PFSK-1 (cell line): ENCODE measurements around the gene ACKR3.

Experiments used
- FOXP2 ChIP-seq: optimal IDR thresholded peaks from 2 replicates; pipeline ENCODE3; 2011; ENCODE audit warnings: borderline replicate concordance, control low read depth, inconsistent platforms; ENCODE audit not compliant: insufficient read depth; ENCODE audit errors: extremely low read length, extremely low read depth
- POLR2AphosphoS5 ChIP-seq: IDR thresholded peaks from 2 replicates; pipeline ENCODE4 v1.6.1; 2012; ENCODE audit warnings: low read depth, mild to moderate bottlenecking, control low read depth, low read length, moderate library complexity
- SIN3A ChIP-seq: IDR thresholded peaks from 2 replicates; pipeline ENCODE4 v1.6.1; 2012; ENCODE audit warnings: mild to moderate bottlenecking, low read length, moderate library complexity, borderline replicate concordance; ENCODE audit not compliant: insufficient read depth
- TAF1 ChIP-seq: IDR thresholded peaks from 2 replicates; pipeline ENCODE4 v1.6.1; 2012; ENCODE audit warnings: low read length, control low read depth, borderline replicate concordance; ENCODE audit not compliant: insufficient read depth
- TF ChIP-seq, protein P1 (sequence below), 2 experiments: IDR thresholded peaks; 2 replicates each; pipeline versions ENCODE4 v1.6.1 to v1.8.0; 2011 to 2012; ENCODE audit warnings: low read depth in 2 of 2, low read length in 2 of 2, control low read depth in 1 of 2, inconsistent platforms in 1 of 2, mild to moderate bottlenecking in 1 of 2, moderate library complexity in 1 of 2; ENCODE audit not compliant: insufficient read depth in 1 of 2

ACKR3 gene

DNA sequence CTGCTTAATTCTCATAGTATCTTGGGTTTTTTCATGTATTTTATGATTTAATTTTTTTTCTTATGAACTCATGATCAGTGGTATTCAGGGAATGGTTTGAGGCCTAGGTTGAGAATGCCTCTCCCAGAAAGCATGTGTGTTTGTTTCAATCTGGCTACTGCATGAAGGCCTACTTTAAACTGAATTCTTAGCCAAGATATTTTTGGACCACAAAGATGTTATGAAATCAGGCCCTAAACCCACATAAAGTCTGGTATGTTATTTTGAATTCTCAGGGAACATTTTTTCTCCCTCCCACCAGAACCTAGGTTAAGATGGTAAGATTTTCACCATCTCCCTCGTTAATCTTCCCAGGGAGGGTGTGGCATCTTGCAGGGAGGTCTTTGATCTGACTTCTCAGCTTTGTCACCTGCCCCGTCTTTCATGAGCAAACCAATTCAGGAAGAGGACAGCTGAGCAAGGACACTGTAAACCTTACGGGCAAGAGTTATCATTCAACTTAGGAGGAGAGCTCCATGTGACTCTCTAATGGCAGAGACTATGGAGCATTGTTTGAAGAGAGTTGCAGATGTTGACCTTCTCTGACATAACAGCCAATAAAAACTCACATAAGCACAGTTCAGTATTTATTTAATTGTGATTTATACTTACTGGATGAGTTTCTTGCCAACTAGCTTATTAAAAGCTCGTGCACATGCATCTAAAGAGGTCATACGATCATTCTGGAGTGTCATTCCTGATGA is 21.3 kb upstream of the ACKR3 start:
- TF ChIP-seq TAF1 (no peak), SIN3A (no peak), POLR2AphosphoS5 (no peak), FOXP2 (no peak)
- TF ChIP-seq, protein P1, sequence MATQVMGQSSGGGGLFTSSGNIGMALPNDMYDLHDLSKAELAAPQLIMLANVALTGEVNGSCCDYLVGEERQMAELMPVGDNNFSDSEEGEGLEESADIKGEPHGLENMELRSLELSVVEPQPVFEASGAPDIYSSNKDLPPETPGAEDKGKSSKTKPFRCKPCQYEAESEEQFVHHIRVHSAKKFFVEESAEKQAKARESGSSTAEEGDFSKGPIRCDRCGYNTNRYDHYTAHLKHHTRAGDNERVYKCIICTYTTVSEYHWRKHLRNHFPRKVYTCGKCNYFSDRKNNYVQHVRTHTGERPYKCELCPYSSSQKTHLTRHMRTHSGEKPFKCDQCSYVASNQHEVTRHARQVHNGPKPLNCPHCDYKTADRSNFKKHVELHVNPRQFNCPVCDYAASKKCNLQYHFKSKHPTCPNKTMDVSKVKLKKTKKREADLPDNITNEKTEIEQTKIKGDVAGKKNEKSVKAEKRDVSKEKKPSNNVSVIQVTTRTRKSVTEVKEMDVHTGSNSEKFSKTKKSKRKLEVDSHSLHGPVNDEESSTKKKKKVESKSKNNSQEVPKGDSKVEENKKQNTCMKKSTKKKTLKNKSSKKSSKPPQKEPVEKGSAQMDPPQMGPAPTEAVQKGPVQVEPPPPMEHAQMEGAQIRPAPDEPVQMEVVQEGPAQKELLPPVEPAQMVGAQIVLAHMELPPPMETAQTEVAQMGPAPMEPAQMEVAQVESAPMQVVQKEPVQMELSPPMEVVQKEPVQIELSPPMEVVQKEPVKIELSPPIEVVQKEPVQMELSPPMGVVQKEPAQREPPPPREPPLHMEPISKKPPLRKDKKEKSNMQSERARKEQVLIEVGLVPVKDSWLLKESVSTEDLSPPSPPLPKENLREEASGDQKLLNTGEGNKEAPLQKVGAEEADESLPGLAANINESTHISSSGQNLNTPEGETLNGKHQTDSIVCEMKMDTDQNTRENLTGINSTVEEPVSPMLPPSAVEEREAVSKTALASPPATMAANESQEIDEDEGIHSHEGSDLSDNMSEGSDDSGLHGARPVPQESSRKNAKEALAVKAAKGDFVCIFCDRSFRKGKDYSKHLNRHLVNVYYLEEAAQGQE (IDR thresholded peaks at IDR 0.05; ENCODE audit: insufficient read depth in 1 of 2, low read depth in 2 of 2, low read length in 2 of 2), result no peak

- TF ChIP-seq TAF1, result no peak
- no peak for TF ChIP-seq FOXP2
- TF ChIP-seq SIN3A, result no peak
- TF ChIP-seq, protein P1 (IDR thresholded peaks at IDR 0.05; ENCODE audit: insufficient read depth in 1 of 2, low read depth in 2 of 2, low read length in 2 of 2), result no peak
- TF ChIP-seq POLR2AphosphoS5, result no peak
Measured at GRCh38 chr2:236549165-236549564, 20.5 kb upstream of the ACKR3 start.

DNA sequence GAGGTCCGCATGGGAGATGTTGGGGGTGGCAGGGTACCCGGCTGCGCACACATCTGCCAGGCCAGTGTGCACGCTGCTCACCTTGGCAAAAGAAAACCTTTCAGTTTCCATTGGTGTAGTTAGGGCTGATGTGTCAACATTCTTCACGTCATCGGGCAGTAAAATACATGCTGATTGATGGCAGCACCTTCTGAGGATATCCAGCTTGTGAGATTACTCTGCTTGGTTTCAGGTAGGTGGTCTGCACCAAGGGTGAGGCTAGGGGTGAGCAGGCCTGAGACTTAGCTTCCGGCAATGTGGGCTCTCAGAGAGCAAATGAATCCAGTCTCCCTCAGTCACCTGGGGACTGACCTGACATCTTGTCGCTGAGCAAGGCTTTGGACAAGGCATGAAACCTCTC is 19.3 kb upstream of the ACKR3 start:
- TF ChIP-seq FOXP2 (no peak), TAF1 (no peak), SIN3A (no peak), POLR2AphosphoS5 (no peak)
- TF ChIP-seq, protein P1 (IDR thresholded peaks at IDR 0.05; ENCODE audit: insufficient read depth in 1 of 2, low read depth in 2 of 2, low read length in 2 of 2), result no peak

DNA sequence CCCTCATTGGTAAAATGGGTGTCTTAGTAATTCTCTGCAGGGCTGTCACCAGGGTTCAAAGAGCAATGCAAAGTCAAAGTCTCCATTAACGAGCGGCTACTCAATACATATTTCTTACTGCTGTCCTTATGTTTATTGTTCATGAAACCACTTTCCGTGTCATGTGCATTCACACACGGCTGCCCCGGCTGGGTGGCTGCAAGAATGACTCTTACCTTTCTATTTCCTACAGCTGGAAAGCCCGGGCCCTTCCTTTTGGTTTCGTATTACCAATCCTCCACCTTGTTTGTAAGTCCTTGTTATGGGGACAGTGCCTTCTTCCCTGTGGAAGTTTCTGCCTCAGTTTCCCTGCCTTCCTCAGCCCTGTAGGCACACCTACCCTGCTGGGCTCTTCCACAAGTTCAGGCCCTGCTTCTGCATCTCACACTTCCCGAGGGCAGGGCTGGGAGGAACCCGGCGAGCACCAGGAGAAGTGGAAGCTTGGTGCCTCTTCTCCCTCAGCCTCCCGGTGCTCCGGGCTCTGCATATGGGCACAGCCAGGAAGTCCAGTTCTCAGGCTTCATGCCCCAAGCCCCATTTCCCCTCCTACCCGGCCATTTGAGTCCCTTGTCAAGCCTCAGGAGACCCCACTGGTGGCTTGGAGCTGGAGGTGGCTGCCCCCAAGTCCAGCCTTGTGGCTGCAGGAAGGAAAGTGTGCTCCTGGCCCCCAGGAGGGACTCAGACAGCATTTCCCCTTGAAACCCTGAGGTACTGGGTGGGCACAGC is 18.7 kb upstream of the ACKR3 start:
- TF ChIP-seq, protein P1 (IDR thresholded peaks at IDR 0.05; ENCODE audit: insufficient read depth in 1 of 2, low read depth in 2 of 2, low read length in 2 of 2), result no peak
- TF ChIP-seq TAF1 (no peak), FOXP2 (no peak), SIN3A (no peak), POLR2AphosphoS5 (no peak)
